IPS DF 4.7 (cell line): ENCODE data around the gene FGF3.

Experiments used
- DNase-seq: peaks from one replicate; pipeline ENCODE4 v3.0.0-alpha.2; 2013; ENCODE audit warnings: low spot score; ENCODE audit errors: extremely low read depth

Gene FGF3

GRCh38 chr11:69844396-69844795 is 25.2 kb upstream of the FGF3 start:
- no peak for DNase-seq

GRCh38 chr11:69843529-69843921 is 24.3 kb upstream of the FGF3 start:
- DNase-seq = no peak

GRCh38 chr11:69842746-69843528 is 23.7 kb upstream of the FGF3 start:
- DNase-seq = no peak

GRCh38 chr11:69841859-69842698 is 22.9 kb upstream of the FGF3 start:
- no peak for DNase-seq

GRCh38 chr11:69841170-69841858 is 22.1 kb upstream of the FGF3 start:
- no peak for DNase-seq

GRCh38 chr11:69840371-69841169 is 21.4 kb upstream of the FGF3 start:
- no peak for DNase-seq

- no peak for DNase-seq
These were observed 20.3 kb upstream of the FGF3 start for GRCh38 chr11:69839516-69839915.

GRCh38 chr11:69837791-69838190 is 18.6 kb upstream of the FGF3 start:
- no peak for DNase-seq

GRCh38 chr11:69836401-69836800 is 17.2 kb upstream of the FGF3 start:
- no peak for DNase-seq

- no peak for DNase-seq
These were observed 15.9 kb upstream of the FGF3 start for GRCh38 chr11:69834811-69835800.

GRCh38 chr11:69834251-69834650 is 15.0 kb upstream of the FGF3 start:
- DNase-seq = no peak

- no peak for DNase-seq
These were observed 13.6 kb upstream of the FGF3 start for GRCh38 chr11:69832561-69833413.

- no peak for DNase-seq
These were observed 12.8 kb upstream of the FGF3 start for GRCh38 chr11:69831985-69832384.

GRCh38 chr11:69830086-69830485 is 10.9 kb upstream of the FGF3 start:
- DNase-seq = no peak

- no peak for DNase-seq
These were observed 9.7 kb upstream of the FGF3 start for GRCh38 chr11:69828971-69829344.

- DNase-seq = no peak
These were observed 9.2 kb upstream of the FGF3 start for GRCh38 chr11:69828276-69828970.

- no peak for DNase-seq
These were observed 7.6 kb upstream of the FGF3 start for GRCh38 chr11:69826773-69827172.

- no peak for DNase-seq
These were observed 6.7 kb upstream of the FGF3 start for GRCh38 chr11:69825941-69826340.
